HG03139 (cell line): Measurements from ENCODE around the gene PBX1.

ENCODE experiments used
- ATAC-seq: cut with Tn5 transposase; IDR thresholded peaks from one replicate; pipeline ENCODE4 v1.9.1; 2021; ENCODE audit not compliant: unreplicated experiment

PBX1 gene

DNA sequence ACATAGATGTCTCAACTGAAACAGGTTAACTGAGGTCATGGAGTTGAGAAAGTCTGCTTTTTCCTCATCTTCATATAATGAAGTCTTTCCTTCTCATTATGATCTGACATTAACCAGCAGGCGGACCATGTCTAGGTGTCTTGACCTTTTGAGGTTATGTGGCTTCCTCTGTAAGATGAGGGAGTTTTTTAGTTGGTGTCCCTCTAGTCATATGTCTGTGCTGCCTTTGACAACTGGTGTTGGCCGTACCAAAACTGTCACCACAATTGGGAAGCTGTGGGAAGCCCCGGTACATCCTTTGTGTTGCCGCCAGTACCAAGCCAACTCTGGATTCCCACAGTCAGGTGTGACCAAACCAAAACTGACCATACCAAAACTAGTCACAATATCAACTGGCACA is 105.1 kb downstream of the PBX1 start:
- ATAC-seq, result no peak

DNA sequence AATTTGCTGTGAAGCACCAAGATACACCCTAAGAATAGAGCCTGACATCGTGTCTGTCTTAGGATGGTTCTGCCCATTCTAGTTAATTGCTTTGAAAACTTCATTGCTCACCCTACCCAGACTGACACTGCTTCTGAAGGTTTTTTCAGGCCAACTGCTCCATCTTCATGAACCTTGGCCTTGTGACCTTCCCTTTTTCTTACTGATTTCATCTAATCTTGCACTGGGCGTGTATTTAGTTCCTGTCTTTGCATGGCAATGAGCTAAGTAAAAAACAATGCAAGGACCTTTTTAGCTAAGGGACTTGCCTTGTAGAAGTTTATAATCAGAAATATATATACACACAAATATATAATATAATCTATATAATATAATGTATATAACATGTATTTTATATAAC is 108.0 kb downstream of the PBX1 start:
- no peak for ATAC-seq

DNA sequence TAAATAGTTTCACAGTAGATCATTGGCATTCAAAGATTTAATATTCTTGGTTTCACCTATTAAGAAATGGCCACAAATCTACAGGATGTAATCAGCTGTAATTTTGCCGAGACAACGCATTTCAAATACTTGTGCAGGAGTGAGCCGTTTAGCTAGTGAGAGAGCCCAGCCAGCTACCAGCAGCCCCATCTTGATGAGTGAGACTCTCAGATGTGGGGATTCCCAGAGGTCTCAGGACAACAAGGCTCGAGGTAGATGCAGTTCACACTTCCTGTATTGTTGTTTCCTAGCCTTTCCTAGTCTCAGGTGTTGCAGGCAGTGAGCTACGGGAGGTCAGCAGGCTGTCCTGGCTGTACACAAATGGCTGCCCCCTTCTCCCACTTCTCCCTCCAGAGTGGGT is 108.6 kb downstream of the PBX1 start:
- no peak for ATAC-seq

DNA sequence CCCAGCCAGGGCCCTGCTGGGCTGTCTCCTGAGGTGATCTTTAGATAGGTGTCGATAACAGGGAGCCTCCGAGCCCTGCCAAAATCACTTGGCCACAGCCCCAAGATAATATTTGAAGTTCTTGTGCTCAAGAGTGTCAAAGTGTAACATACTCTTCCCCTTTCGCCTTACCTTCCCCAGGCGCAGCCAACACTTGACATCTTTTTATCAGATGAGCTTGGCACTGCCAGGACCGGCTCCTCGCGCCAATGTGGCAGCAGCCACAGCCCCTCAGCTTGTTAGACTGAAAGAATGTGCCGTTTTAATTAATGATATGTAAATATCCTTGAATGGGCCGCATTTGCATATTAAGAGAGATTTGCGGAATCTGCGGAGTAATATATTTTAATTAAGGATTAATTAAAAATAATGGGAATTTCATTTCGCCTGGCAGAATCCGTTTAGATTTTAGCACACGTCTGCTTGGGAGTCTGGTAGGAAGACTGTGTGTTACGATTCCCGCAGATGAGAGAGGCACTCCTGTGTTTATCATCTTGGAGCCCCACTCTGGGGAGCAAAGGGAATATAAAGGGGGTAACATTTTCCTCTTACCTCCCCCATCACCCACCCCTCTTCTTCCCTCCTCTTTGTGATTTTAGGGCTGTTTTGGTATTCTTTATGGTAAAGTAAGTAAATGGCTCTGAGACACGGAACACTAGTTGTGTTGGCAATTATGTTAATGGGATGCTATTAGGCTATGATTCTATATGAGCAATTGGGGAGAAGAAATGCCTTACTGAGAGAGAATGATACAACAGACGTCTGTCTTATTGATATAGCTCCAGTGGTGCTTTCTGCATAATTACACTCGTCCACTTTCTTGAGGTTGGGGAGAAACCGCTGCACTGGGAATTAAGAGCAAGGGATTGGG is 109.8 kb downstream of the PBX1 start:
- ATAC-seq, result no peak

DNA sequence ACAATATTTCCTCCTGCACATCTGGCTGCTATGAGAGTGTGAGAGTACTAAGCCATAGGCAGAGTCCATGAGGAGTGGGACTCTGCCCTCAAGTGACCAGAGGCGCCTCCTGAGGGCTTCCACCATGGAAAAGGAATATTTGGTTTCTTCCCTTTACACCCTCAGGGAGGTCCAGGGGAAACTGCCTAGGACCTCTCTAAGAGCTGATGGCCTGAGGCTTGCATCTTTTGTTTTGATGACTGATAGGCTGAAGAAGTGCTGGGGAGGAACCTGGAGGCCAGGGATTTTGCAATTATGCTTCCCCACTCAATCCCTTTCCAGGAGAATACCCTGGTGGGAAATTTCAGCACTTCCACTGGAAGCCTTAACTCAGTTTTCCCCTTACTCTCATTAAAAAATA is 111.0 kb downstream of the PBX1 start:
- no peak for ATAC-seq

DNA sequence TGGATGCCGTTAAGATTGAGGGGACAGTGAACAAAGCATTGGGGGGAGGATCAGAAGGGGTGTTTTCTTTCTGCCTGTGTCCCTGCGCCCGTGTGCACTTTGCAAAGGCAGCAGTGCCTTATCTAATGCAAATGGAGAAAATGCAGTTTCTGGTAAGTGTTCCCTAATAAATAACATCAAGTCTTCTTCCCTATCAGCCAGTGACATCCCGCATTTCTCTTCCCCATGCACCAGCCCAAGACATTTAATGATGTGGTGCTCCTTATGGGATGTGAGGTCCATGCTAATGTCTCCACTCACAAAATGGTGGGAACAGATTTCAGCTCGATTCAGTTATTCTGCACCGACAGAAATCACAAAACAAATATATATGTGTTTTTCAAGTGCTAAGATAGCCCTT is 111.8 kb downstream of the PBX1 start:
- no peak for ATAC-seq

DNA sequence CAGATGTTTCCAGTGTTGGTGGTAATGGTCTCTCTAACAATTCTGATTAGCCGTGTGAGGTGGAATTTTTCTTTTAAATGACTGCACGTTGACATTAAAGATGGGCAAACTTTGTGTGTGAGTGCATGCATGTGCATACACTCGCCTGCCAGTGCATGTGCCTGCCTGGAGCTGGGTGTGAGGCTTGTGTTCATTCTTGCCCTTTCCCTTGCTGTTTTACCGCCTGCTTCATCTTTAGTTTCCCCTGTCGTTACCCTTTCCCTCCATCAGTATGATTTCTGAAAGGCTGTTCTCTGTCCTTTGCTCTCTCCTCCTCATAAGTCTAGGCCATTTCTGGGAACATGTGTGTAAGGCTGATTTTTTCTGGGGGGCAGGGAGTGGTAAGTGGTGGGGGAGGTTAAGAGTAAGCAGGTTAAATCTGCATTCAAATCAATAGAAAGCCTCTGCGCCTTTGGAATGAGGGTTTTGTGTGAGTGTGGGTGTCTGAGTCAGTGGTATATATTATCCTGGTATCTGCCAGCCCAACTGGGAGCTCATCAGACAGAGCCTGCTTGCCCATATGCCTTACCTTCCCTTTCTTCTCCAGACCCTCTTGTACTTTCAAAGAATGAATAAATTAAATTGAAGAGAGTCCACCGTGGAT is 112.5 kb downstream of the PBX1 start:
- ATAC-seq, result no peak

DNA sequence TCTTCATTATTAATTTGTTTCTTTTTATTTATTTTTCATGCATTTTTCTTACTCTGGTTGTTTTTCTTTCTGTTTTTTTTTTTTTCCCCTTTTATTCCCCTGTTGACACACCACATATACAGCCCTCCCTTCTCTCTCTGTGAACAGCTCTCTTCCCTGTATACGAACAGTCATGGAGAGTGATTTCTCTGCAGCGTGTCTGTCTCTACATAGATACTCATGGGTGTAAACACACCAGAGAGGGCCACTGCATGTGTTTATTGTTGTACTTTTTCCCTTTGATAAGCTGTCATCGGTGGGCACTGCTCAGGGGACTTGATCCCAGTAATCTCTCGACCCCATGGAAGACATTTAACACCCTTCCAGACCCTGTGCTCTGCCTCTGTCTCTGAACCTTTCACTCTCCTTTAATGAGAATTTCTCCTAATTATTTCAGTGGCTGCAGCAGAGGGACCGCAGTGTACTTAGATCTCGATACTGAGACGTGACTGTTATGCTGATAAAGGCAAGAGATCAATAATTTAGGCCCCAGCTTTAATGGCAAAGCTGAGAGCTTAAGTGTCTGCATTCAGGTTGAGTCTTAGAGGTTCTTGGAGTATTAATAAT is 113.1 kb downstream of the PBX1 start:
- no peak for ATAC-seq

DNA sequence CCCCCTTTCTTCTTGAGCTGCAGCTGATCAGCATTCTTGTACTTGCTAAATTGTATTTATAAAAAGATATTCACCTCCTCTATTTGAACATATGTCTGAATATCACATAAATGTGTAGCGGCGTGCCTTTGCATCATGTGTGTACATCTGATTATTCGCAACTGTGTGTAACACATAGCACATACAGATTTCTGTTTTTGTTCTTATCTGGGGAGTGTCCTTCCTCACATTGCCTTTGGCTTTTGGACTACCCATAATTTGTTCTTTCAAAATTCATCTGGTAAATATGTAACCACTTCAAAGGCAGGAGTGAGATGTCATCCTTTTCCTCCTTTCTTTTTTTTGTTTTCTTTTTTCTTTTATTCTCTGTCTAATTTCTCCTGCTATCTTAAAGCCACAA is 113.6 kb downstream of the PBX1 start:
- ATAC-seq, result no peak

DNA sequence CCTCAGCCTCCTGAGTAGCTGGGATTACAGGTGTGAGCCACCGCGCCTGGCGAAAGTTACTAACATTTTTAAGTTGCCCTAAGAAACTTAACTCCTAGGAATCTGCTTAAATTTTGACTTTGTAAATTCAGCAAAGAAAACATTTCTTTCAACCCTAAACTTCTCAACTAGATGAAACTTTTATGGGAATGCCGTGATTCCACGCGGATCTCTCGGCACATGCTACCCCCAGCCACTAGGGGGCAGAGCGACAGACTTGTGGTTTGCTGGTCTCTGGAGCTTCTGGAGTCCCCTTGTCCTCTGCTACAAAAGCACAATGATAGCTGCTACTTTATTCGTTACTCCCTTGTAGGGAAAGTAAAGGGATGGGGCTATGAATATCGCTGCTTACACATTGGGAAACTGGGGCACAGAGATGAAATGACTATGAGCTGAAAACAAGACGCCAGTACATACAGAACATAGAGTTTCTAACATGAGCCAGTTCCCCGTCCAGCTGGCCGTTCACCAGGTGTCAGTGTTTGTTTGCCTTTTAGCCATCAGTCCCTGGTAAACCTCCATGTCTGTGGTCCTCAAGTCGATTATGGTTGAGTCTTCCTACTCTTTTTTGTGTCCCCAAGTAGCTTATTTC is 114.7 kb downstream of the PBX1 start:
- no peak for ATAC-seq

DNA sequence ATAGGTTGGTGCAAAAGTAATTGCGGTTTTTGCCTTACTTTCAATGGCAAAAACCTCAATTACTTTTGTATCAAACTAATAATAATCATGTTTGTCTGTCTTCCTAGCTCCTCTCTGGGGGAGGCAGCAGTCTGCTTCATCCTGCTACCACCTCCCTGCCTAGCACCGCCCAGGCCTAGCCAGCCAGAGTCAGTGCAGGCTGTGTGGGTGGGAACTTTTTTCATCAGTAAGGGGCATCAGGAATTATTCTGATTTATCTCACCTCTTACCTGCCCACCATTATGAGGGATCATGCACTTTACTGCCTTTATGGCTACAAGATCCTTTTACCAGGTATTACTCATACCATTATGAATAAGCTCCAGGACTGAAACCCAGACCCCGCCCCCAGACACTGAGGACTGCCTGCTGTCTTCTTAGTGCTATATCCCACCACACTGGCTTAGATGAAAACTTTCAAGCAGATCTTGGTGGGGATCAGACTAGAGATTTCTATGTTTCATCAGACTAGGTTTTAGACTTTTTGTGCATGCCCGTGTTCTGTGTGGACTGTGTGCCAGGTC is 116.4 kb downstream of the PBX1 start:
- no peak for ATAC-seq

DNA sequence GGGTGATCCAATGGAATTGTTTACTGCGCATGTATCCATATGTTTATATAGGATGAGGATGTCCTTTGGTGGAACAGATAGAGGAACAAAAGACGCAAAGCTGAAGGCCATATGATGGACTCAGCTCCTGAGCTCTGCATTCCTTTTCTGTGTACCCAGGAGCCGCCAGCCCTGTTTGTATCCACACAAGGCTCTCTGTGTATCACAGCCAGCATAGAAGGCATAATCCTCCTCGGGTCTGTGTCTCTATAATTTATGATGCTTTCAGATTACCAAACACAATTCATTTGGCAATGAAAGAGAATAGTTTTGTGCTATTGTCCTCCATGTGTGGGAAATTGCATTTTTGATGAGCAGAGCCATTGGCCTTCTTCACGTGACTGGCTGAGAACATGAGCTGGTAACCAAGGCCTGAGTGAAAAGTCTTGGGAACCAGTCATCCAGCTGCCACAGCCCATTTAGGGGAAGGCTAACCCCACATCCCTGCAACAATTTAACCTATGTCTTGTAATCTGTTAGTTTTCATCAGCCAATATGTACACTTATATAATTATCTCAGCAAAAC is 119.2 kb downstream of the PBX1 start:
- ATAC-seq, result no peak

DNA sequence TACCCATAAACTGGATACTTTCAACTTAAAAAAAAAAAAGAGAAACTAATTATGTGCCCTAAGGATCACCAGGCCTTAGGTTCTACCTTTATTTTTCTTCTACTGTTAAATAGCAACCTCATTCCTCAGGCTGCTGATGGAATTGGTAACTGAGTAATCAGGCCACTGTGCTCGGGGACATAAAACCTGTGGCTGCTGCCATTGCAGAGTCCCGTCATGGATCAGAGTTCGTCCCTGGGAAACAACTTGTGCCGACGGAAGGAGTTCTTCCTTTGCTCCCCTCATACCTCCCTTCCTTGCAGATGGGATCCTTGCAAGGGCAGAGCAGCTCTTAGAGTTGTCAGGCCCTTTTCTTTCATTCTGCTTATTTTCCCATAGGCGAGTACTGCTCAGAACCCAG is 123.6 kb downstream of the PBX1 start:
- ATAC-seq, result no peak

DNA sequence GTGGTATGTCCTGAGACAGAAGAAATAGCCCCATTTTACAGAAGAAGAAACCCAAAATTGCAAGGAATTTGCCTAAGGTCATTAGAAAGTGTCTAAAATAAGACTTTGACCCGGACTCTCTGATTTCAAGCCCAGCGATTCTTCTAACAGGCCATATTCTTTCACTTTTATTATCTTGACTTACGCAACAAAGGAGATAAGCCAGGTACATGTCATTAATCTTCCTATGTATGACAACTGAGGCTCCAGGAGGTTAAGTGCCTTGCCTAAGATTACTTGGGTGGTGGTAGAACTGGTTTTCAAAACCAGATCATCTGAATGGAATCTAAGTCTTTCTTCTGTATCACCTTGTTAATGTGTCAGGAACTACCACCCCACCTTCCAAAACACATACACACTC is 124.3 kb downstream of the PBX1 start:
- no peak for ATAC-seq

DNA sequence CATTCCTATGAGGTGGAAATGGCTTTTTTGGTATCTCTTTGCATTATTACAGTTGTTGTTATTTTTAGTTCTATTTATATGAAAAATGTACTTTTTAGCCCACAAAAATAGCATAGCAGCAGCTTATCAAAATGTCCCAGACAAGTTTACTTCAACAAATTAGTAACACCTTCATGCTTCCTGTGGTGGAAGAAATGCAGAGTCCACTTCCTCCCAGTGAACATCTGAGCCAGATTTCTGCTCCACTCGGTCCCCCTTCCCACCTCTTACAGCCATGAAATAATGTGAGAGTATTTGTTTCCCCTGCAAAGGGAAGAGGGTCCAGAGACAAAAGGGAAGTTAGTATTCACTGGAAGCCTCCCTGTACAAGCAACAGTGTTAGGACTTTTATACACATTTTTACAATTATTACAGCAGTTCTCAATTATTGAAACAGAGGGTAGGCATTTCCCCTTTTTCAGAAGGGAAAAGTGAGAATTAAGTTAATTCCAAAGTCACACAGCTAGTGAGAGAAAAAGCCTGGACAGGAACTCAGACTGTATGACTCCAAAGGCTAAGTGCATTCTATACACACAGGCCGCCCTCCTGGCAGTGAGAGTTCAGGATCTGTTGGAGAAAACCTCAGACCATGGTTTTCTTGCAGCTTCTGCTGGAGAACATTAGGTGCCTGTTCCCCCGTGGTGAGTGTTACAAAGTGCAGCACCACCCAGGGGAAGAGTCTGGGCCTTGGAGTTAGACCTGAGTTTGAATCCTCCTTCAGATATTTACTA is 126.5 kb downstream of the PBX1 start:
- no peak for ATAC-seq

DNA sequence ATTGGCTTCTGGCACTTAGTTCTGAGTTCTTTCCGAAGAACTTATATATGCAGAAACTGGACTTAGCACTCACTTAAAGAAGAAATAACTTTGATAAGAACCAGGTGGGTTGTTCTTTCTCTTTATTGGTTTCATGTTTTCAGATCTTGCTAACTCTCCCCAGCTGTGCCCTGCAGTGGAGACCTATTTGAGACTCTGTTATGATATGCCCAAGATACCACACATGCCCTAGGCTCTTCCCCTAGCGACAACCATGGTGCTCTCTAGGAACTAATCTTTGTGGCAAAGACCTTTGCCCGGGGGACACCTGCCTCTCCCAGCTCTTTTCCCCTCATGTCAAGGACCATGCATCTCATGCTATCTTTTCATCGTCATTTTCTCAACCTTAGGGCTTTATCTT is 128.8 kb downstream of the PBX1 start:
- no peak for ATAC-seq

DNA sequence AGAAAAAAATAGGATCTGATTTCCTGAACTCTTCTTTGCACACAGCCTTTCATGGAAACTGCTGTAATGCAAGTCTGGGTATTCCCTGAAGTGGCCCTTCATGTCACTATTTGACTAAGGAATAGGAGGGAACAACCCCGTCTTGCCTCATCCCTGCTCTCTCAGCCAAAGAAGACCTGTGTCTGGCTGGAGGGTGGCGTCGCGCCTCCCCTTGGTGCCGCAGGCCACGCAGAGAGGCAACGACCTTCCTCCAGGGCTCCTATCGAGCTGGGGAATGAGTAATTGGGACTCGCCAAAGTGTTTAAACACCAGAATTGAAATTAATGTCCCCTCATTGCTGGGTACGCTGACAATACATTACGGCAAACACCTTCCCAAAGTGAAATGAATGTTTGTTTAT is 129.8 kb downstream of the PBX1 start:
- no peak for ATAC-seq

DNA sequence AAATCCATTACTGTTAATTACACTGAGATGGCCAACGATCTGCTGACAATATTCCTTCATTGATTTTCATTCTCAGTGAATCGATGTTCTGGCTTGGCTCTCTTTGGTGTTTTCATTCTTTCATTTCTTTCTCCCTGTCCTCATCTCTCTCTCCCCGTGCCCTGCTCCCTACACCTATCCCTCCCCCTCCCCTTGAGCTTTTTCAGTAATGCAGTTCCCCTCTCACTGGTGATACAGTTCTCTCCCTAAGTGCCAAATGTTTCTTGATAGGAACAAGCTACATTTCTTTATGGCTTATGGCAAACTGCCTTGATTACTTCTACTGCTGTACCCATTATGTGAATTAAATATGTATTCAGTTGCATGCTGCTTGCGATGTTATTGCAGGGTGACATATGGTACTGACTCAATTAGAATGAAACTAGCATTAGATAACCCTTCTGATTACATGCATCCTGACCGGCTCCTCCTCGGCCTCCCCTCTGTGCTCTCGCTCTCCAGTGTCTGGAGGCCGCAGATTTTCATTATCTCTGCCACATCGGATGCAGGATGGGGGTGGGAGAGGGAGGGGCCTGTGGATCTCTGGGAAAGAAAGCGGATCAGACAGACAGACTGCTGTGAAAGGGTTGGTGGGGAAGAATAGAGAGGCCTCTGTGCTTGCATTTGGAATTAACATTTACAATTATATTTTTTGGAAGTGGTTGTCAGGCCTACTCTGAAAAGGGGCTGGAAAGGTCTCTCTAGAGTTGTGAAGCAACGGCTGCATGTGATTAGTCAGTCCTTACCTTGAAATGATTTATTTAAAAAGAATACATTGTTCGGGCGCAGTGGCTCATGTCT is 130.9 kb downstream of the PBX1 start:
- no peak for ATAC-seq

DNA sequence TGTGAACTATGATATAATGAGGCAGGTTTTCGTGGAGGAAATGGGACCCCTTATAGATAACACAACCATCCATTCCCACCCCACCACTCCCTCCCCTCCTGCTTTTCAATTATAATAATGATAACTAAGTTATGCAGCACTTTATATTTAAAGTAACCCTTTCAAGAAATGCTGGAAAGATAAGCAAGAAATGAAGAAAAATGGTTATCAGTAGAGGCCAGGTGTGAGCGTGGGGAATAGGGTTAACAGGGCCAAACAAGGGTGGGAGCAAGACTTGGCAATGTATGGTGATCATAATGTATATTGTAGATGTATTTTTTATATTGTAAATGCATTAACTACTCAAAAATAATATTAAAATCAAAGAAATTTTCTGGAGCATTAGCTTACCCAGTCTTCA is 133.4 kb downstream of the PBX1 start:
- ATAC-seq, result no peak
